ENCODE results near the gene RALGPS1.
"Not testable (repeated sequence)": the region's sequence is repeated elsewhere in the genome, so short reads cannot be mapped to it uniquely, and the experiment has no call there.

The RALGPS1 gene

GRCh38 chr9:127137640-127138360 lies 223.2 kb downstream of the RALGPS1 start:
- DNase-seq (ENCODE audit: low read depth), result no peak

GRCh38 chr9:127138444-127138843 lies 223.9 kb downstream of the RALGPS1 start:
- no peak for DNase-seq (ENCODE audit: low read depth)

- no peak for DNase-seq (ENCODE audit: low read depth)
Observed at GRCh38 chr9:127139071-127139731, 224.6 kb downstream of the RALGPS1 start.

- DNase-seq (ENCODE audit: low read depth), result no peak
Observed at GRCh38 chr9:127139775-127140174, 225.2 kb downstream of the RALGPS1 start.

GRCh38 chr9:127140181-127140580 lies 225.6 kb downstream of the RALGPS1 start:
- no peak for DNase-seq (ENCODE audit: low read depth)

GRCh38 chr9:127140842-127141675 lies 226.5 kb downstream of the RALGPS1 start:
- DNase-seq (ENCODE audit: low read depth), result no peak

- DNase-seq (ENCODE audit: low read depth), result no peak
Observed at GRCh38 chr9:127142291-127142690, 227.7 kb downstream of the RALGPS1 start.

GRCh38 chr9:127142931-127143464 lies 228.4 kb downstream of the RALGPS1 start:
- DNase-seq (ENCODE audit: low read depth), result no peak

GRCh38 chr9:127143920-127144465 lies 229.4 kb downstream of the RALGPS1 start:
- DNase-seq (ENCODE audit: low read depth), result no peak

- no peak for DNase-seq (ENCODE audit: low read depth)
Observed at GRCh38 chr9:127144670-127145445, 230.3 kb downstream of the RALGPS1 start.

GRCh38 chr9:127146841-127147240 lies 232.3 kb downstream of the RALGPS1 start:
- not testable (repeated sequence) for DNase-seq (ENCODE audit: low read depth)

- DNase-seq (ENCODE audit: low read depth), result no peak
Observed at GRCh38 chr9:127147251-127147650, 232.7 kb downstream of the RALGPS1 start.

- DNase-seq (ENCODE audit: low read depth), result no peak
Observed at GRCh38 chr9:127148014-127148413, 233.4 kb downstream of the RALGPS1 start.

- no peak for DNase-seq (ENCODE audit: low read depth)
Observed at GRCh38 chr9:127149010-127149409, 234.4 kb downstream of the RALGPS1 start.

GRCh38 chr9:127149463-127150390 lies 235.1 kb downstream of the RALGPS1 start:
- DNase-seq (ENCODE audit: low read depth), result no peak

- no peak for DNase-seq (ENCODE audit: low read depth)
Observed at GRCh38 chr9:127153501-127153900, 238.9 kb downstream of the RALGPS1 start.

GRCh38 chr9:127154003-127154389 lies 239.4 kb downstream of the RALGPS1 start:
- no peak for DNase-seq (ENCODE audit: low read depth)

- peak; percentile 99 for DNase-seq (ENCODE audit: low read depth)
Observed at GRCh38 chr9:127154390-127155191, 240.0 kb downstream of the RALGPS1 start.

GRCh38 chr9:127155314-127155960 lies 240.9 kb downstream of the RALGPS1 start:
- DNase-seq (ENCODE audit: low read depth), result no peak

Measured in stromal cell of bone marrow (primary cell).